DMS 273 (cell line): ENCODE data around the gene ZNF234.
"Not testable (repeated sequence)": the region's sequence is repeated elsewhere in the genome, so short reads cannot be mapped to it uniquely, and the experiment has no call there.

Source experiments
- DNase-seq: peaks from one replicate; lab custom pipeline; 2025; ENCODE audit not compliant: unreplicated experiment; lab: John Stamatoyannopoulos, UW

Gene ZNF234

DNA sequence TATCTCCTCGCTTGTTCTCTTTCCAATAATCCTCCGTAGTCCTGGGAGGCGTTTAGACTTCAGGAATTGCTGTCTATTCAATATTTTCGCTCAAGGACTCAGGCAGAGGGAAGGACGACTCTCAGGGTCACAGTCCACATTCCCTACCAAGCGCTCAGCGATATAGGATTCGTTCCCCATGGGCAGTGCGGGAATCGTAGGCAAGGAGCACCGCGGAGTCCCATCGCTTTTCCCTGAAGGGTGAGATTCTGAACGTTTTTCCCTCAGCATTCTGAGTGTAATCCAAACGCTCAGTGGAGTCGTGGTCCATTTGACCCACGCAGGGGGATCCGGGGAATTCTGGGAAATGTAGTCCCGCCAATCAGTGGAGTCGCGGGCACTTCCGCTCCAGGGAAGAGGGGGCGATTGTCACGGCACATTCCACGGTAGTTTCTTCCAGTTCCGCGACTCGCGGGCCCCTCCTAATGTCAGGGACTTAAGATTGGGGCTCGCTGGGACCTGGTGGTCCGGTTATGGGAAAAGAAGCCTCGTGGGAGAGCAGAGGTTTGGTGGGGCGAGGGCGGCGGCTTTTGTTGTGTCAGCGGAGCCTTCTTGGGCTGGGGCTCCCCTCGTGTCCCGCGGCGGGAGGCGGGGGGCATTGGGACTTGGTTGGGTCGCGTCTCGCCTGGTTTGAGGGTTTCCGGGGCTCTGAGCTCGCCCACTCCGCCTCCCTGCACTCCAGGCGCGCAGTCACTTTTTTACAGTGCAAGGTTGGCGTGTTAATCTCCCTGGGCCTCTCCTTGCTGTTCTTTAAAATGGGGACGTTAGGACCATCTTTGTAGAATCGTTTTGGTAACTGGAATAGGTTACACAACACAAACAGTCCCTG, at the start of gene ZNF234:
Gene ZNF234, plus strand, starts transcription at position 364 of the 868 bp plus-strand sequence. CDS start 3,079 bp downstream, outside the sequence.
- DNase-seq, result peak; percentile 90

DNA sequence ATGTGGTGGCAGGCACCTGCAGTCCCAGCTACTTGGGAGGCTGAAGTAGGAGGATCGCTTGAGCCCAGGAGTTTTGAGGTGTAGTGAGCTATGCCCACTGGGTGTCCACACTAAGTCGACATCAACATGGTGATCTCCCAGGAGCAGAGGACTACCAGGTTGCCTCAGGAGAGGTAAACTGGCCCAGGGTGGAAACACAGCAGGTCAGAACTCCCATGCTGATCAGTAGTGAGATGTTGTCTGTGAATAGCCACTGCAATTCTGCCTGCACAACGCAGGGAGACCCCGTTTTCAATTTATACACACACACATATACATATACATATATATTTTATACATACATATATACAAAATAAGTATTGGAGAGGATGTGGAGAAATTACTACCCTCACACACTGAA, 49.2 kb upstream of the ZNF234 start:
- DNase-seq, result no peak

DNA sequence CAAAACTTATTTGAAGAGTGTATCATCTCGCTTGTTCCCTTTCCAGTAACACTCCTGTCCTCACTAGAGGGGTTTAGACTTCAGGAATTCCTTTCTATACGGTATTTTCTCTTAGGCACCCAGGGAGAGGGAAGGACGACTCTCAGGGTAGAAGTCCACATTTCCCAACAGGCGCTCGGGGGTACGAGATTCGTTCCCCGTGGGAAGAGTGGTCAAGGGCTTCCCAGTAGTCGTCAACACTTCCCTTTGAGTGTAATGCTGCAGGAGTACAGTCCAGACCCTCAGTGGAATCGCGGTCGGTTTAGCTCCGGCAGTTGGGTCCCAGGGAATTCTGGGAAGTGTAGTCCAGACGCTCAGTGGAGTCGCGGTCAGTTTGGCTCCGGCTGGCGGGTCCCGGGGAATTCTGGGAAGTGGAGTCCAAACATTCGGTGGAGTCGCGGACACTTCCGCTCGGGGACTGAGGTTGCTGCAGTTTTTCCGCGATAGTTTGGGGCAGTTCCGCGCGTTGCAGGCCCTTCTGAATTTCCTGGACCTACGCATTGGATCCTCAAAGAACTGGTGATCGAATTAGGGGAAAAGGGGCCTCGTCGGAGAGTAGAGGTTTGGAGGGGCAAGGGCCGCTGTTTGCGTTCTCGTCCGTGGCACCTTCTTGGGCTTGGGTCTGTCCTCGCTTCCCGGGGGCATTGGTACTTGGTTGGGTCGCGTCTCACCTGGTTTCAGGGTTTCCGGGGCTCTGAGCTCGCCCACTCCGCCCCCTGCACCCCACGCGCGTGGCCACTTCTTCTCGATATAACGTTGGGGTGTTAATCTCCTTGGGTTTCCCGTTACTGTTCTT, 47.2 kb upstream of the ZNF234 start, which contains the start of gene ZNF224:
Gene ZNF224, plus strand, starts transcription at position 431 of the 835 bp plus-strand sequence. CDS start 3,513 bp downstream, outside the sequence.
- peak; percentile 96 for DNase-seq

DNA sequence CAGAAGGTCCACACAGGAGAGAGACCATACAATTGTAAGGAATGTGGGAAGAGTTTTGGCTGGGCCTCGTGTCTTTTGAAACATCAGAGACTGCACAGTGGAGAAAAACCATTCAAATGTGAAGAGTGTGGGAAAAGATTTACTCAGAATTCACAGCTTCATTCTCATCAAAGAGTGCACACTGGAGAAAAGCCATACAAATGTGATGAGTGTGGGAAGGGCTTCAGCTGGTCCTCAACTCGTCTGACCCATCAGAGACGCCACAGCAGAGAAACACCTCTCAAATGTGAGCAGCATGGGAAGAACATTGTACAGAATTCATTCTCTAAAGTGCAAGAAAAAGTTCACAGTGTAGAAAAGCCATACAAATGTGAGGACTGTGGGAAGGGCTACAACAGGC, 33.6 kb upstream of the ZNF234 start:
- DNase-seq, result no peak

DNA sequence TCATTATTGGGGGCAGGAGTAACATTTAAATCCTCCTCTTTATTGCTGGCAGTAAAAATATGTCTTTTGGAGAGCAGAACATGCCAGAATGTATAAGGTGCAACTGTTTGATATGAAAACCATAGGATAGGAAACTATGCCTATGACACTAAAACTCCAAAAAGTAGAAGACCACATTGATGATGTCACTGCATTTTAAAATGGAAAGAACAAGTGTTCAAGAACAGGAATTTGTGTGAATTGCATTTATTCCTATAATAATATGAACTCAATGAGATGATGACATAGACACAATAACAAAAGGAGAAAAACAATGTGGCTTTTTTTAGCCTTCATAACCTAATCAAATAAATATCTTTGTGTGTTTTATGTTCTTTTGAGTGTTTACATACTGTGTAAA, 31.9 kb upstream of the ZNF234 start:
- no peak for DNase-seq

DNA sequence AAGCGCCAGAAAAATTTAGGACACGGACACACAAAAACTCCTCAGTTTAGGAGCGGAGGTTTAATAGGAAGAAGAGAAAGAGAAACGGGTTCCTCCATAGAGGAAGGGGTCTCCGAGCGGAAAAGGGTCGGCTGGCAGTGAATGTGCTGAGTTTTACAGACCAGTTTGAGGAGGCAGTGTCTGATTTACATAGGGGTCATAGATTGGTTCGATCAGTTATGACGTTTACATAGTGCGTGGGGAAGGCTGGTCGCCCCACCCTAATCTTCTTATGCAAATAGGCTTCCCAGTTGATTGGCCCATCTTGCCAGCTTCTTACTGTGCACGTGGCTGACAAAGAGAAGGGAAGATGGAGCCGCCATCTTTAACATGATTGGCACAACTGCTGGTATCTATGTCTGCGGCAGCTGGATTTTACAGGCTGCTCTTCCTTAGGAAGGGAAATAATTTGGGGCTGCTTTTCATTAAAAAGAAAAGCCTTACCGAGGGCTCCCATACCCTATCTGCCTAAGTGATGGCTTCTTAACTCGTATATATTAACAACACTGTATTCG, 29.4 kb upstream of the ZNF234 start:
- peak; percentile 82 for DNase-seq

DNA sequence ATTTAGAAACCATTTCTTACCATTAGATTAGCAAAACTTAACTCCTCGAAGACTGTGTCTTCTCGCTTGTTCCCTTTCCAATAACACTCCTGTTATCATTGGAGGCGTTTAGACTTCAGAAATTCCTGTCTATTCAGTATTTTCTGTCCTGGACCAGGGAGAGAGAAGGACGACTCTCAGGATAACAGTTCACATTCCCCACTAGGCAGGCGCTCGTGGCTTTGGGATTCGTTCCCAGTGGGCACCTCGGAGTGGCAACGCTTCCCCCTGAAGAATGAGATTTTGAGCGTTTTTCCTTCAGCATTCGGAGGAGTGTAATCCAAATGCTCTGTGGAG, 28.6 kb upstream of the ZNF234 start:
- DNase-seq, result no peak

DNA sequence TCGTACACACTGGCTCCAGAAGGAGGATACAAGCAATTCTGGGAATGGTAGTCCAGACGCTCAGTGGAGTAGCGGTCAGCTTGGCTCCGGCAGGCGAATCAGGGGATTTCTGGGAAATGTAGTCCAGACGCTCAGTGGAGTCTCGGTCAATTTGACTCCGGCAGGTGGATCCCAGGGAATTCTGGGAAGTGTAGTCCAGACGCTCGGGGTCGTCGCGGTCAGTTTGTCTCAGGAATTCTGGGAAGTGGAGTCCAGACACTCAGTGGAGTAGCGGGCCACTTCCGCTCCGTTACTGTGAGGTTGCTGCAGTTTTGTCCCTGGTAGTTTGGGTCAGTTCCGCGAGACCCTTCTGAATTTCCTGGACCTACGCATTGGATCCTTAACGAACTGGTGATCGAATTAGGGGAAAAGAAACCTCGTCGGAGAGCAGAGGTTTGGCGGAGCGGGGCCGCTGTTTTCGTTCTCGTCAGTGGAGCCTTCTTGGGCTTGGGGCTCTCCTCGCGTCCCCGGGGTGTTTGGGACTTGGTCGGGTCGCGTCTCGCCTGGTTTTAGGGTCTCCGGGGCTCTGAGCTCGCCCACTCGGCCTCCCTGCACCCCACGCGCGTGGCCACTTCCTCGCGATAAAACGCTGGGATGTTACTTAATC, 28.1 kb upstream of the ZNF234 start, which contains the start of gene ZNF225:
Gene ZNF225, plus strand, starts transcription at position 262 of the 646 bp plus-strand sequence. CDS start 2,429 bp downstream, outside the sequence.
- DNase-seq, result peak; percentile 99

DNA sequence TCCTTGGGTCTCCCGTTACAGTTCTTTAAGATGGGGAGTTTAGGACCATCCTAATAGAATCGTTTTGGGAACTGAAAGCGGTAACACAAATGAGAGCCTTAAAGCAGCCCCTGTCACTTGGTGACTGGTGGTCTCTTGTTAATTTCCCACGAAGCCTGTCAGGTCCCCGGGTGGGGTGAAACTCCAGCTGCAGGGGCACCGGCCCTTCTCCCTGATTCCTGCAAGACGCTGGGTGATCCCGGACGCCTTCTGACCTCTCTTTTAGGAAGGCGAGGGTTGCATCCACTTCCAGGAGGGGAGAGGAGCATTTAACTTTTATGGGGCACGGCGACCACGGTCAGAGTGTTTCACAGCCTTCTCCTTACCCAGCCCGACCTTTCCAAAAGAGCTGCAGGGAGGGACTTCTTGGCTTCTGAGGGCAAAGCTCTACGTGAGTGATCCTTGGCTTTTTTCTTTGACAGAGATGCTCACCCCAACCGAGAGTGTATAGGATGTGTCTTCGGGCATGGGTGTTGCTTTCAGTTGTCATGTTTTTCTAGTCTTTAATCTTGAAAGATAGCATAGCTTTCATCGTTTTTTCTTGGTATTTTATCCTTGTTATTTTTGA, 27.5 kb upstream of the ZNF234 start:
- peak; percentile 53 for DNase-seq

DNA sequence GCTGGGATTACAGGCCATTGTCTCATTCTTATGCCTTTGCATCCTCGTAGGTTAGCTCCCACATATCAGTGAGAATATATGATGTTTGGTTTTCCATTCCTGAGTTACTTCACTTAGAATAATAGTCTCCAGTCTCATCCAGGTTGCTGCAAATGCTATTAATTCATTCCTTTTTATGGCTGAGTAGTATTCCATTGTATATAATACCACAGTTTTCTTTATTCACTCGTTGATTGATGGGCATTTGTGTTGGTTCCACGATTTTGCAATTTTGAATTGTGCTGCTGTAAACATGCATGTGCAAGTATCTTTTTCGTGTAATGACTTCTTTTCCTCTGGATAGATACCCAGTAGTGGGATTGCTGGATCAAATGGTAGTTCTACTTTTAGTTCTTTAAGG, 20.2 kb upstream of the ZNF234 start:
- DNase-seq, result not testable (repeated sequence)

DNA sequence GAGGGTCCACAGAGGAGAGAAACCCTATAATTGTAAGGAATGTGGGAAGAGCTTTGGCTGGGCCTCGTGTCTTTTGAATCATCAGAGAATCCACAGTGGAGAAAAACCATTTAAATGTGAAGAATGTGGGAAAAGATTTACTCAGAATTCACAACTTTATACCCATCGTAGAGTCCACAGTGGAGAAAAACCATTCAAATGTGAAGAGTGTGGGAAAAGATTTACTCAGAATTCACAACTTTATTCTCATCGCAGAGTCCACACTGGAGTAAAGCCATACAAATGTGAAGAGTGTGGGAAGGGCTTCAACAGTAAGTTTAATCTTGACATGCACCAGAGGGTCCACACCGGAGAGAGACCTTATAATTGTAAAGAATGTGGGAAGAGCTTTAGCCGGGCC, 9.4 kb upstream of the ZNF234 start:
- no peak for DNase-seq

DNA sequence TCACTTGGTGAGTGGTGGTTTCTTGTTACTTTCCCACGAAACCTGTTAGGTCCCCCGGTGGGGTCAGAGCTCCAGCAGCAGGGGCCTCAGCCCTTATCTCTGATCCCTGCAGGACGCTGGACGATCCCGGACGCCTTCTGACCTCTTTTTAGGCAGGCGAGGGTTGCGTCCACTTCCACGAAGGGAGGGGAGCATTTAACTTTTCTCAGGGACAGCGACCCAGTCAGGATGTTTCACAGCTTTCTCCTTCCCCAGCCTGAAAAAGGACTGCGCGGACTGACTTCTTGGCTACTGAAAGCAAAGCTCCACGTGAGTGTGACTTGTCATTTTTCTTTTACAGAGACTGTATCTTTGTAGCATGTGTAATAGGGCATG, 692 bp downstream of the ZNF234 start:
- peak; percentile 35 for DNase-seq

DNA sequence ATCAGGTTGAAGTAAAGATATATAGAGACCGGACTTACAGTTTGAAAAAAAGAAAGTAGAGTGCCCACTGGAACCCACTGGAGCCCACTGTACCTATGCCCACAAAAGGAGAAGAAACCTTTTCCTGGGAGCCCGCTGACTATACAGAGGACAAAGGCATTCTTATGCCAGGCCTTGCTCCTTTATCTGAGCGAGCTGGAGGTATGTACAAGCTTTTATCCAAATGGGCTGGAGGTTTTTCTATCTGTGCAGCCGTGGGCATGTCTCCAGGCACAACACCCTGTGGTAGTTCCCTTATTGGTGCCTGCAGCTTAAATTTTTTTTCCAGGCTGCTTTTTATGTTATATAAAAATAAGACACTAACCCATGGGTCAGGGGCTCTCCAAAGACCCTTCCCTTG, 8.4 kb downstream of the ZNF234 start:
- no peak for DNase-seq

DNA sequence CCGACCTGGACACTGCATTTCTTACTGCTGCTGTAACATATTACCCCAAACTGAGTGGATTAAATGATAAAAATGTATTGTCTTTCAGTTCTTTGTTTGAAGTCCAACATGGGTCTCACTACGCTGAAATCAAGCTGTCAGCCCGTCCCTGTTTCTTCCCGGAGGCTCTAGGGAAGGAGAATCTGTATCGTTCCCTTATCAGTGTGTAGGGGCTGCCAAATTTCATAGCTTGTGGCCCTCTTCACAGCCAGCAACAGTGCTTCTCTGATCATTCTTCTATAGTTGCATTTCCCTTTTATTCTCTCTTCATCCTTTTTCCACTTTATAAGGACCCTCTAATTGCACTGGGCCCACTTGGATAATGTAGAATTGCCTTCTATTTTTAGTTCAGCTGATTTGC, 10.1 kb downstream of the ZNF234 start:
- DNase-seq, result no peak

DNA sequence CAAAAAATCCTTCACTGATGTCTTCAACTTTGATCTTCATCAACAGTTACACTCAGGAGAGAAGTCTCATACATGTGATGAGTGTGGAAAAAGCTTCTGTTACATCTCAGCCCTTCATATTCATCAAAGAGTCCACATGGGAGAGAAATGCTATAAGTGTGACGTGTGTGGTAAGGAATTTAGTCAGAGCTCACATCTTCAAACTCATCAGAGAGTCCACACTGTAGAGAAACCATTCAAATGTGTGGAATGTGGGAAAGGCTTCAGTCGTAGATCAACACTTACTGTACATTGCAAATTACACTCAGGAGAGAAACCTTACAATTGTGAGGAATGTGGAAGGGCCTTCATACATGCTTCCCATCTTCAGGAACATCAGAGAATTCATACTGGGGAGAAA, 15.1 kb downstream of the ZNF234 start:
- no peak for DNase-seq

DNA sequence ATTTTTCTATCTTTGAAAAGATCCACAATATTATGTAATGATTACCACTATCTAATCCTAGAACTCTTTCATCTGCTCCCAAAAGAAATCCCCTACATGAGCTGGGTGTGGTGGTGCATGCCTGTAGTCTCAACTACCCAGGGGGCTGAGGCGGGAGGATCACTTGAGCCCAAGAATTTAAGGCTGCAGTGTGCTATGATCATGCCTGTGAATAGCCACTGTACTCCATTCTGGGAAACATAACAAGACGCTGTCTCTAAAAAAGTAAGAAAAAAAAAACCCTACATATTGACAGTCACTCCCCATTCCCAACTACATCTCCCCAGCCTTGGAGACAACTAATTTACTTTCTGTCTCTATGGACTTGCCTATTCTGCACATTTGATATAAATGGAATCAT, 22.4 kb downstream of the ZNF234 start:
- DNase-seq, result no peak

DNA sequence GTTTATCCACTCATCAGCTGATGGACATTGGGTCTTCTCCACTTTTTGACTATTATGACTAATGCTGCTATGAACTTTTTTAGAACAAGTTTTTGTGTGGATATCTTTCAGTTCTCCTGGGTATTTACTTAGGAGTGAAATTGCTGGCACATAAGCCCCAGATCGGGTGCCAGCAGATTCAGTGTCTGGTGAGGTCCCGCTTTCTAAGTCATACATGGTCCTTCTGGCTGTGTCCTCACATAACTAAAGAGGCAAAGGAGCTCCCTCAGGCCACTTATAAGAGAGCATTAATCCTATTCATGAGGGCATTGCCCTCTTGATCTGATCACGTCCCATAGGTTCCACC, 22.9 kb downstream of the ZNF234 start:
- DNase-seq, result no peak

DNA sequence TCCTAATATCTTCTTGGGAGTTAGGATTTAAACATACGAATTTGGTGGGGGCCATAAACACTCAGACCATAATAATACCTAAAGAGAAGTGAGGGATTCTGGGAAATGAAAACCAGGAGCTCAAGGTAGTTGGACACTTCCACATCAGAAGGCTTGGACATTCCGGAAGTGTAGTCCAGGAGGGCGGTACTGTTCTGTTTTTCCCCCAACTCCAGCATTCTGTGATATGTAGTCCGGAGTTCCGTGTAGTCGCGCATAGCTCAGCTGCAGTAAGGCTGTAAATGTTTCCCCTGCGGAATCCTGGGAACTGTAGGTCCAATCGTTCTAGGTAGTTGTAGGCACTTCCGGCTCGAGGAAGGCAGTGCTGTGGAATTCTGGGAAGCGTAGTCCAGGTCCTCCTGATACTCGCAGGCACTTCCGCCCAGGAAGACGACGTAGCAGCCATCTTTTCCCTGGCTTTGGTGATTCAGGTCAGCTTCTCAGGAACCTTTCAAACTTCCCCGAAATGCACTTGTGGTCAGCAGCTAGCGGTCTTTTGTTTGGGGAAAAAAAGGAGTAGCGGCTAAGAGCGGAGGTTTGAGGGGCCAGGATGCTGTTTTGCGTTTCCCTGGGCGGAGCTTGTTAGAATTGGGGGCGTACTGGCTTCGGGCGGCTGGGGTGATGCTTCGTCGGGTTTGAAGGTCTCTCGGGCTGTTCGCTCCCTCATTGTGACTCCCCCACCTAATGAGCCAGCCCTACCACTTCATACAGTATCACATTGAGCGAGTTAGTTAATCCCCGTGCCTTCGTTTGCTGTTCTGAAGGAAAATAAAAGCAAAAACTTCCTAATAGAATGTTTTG, 23.5 kb downstream of the ZNF234 start, which contains the start of gene ZNF226:
Gene ZNF226, plus strand, starts transcription at position 428 of the 840 bp plus-strand sequence. CDS start 4,981 bp downstream, outside the sequence.
- DNase-seq, result peak; percentile 97

DNA sequence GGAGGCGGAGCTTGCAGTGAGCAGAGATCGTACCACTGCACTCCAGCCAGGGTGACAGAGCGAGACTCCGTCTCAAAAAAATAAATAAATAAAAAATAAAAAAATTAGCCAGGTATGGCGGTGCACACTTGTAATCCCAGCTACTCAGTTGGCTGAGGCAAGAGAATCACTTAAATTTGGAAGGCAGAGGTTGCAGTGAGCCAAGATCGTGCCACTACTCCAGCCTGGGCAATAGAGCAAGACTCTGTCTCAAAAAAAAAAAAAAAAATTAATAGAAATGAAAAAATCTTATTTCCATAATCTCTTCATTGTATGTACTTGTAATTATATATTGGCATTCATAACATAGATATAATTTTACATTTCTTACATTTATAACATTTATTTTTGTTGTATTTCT, 29.3 kb downstream of the ZNF234 start:
- DNase-seq, result not testable (repeated sequence)

DNA sequence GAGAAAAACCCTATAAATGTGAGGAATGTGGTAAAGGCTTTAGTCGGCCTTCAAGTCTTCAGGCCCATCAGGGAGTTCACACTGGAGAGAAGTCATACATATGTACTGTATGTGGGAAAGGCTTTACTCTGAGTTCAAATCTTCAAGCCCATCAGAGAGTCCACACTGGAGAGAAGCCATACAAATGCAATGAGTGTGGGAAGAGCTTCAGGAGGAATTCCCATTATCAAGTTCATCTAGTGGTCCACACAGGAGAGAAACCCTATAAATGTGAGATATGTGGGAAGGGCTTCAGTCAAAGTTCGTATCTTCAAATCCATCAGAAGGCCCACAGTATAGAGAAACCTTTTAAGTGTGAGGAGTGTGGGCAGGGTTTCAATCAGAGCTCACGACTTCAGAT, 35.2 kb downstream of the ZNF234 start:
- DNase-seq, result peak; percentile 12
